ENCODE data around the gene ST8SIA2.

DNA sequence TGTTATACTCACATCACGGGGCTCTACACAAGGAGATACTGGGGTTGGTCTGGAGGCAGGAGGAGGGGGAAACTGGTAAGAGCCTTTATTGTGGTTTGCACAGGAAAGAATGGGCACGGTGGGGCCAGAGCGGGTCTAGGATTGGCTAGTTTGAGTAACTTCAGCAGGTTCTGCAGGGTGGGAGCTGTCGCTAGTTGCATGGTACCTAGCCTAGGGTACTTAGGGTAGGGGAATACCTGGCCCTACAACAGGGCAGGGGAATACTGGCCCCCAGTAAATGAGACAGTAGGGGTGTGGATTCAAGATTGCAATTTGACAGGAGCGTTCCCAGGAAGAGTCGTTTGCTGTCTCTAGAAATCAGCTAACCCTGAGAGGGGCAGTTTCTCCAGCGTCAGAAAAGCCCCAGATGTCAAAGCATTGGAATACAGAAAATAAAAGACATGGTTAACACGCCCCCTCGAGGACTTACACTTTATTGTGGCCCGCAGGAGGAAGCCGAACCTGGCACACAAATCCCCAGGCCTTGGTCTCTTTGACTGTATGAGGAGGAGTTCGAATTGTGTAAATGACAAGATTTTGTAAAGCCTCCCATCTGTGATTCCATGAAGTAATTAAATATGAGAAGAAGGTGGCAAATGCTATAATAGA is 32.0 kb downstream of the ST8SIA2 start:
- TF ChIP-seq EZH2phosphoT487 (IDR thresholded peaks at IDR 0.05; ENCODE audit: insufficient read depth, low read depth), result no peak
- no peak for TF ChIP-seq EZH2 (IDR thresholded peaks at IDR 0.05; ENCODE audit: insufficient read depth, poor library complexity, severe bottlenecking)
